Fibroblast of gingiva (primary cell): ENCODE results near the gene ENPEP.
"Not testable (repeated sequence)": the region's sequence is repeated elsewhere in the genome, so short reads cannot be mapped to it uniquely, and the experiment has no call there.

Experiments
- DNase-seq: peaks from one replicate; pipeline ENCODE4 v3.0.0-alpha.2; 2011; ENCODE audit warnings: low read depth

ENPEP gene

GRCh38 chr4:110485452-110485851, 9.5 kb downstream of the ENPEP start:
- DNase-seq = no peak

- DNase-seq = no peak
Measured at GRCh38 chr4:110486256-110486655, 10.3 kb downstream of the ENPEP start.

GRCh38 chr4:110486850-110487249, 10.9 kb downstream of the ENPEP start:
- not testable (repeated sequence) for DNase-seq

- peak; percentile 3 for DNase-seq
Measured at GRCh38 chr4:110487873-110488272, 11.9 kb downstream of the ENPEP start.

- no peak for DNase-seq
Measured at GRCh38 chr4:110489901-110490508, 14.1 kb downstream of the ENPEP start.

- no peak for DNase-seq
Measured at GRCh38 chr4:110492522-110492921, 16.6 kb downstream of the ENPEP start.

GRCh38 chr4:110493520-110493919, 17.6 kb downstream of the ENPEP start:
- no peak for DNase-seq

GRCh38 chr4:110498420-110498819, 22.5 kb downstream of the ENPEP start:
- DNase-seq = no peak

GRCh38 chr4:110499126-110499525, 23.2 kb downstream of the ENPEP start:
- no peak for DNase-seq

- DNase-seq = peak; percentile 2
Measured at GRCh38 chr4:110501826-110502225, 25.9 kb downstream of the ENPEP start.

GRCh38 chr4:110503270-110504083, 27.5 kb downstream of the ENPEP start:
- DNase-seq = peak; percentile 10

GRCh38 chr4:110504084-110504435, 28.1 kb downstream of the ENPEP start:
- DNase-seq = no peak

- no peak for DNase-seq
Measured at GRCh38 chr4:110505440-110505839, 29.5 kb downstream of the ENPEP start.

- peak; percentile 38 for DNase-seq
Measured at GRCh38 chr4:110508827-110509710, 33.1 kb downstream of the ENPEP start.

- DNase-seq = no peak
Measured at GRCh38 chr4:110510277-110510676, 34.3 kb downstream of the ENPEP start.

- peak; percentile 53 for DNase-seq
Measured at GRCh38 chr4:110510955-110511544, 35.1 kb downstream of the ENPEP start.

- DNase-seq = no peak
Measured at GRCh38 chr4:110512901-110513300, 36.9 kb downstream of the ENPEP start.

- peak; percentile 8 for DNase-seq
Measured at GRCh38 chr4:110514889-110515479, 39.0 kb downstream of the ENPEP start.

- no peak for DNase-seq
Measured at GRCh38 chr4:110515676-110516075, 39.7 kb downstream of the ENPEP start.

- peak; percentile 26 for DNase-seq
Measured at GRCh38 chr4:110516106-110516922, 40.4 kb downstream of the ENPEP start.

- DNase-seq = no peak
Measured at GRCh38 chr4:110518889-110519490, 43.0 kb downstream of the ENPEP start.
